WI38 (cell line): ENCODE results near the gene ADAMTSL1.

Source experiments
- H3K4me3 ChIP-seq: 2 replicates; pipeline ENCODE4 v1.5.1; 2011; ENCODE audit warnings: low read depth, mild to moderate bottlenecking, control low read depth, low read length
- CTCF ChIP-seq: IDR thresholded peaks from 2 replicates; pipeline ENCODE4 v1.5.1; 2012; ENCODE audit warnings: low read depth, mild to moderate bottlenecking, control low read depth, low read length

Gene ADAMTSL1

GRCh38 chr9:18941060-18941740 lies 467.2 kb downstream of the ADAMTSL1 start:
- H3K4me3 ChIP-seq: no peak overlapping the region
- no peak for TF ChIP-seq CTCF

GRCh38 chr9:18942801-18943200 lies 468.8 kb downstream of the ADAMTSL1 start:
- TF ChIP-seq CTCF: no peak
- H3K4me3 ChIP-seq: no peak overlapping the region

- no peak overlapping the region for H3K4me3 ChIP-seq
- TF ChIP-seq CTCF: no peak
These were observed 474.0 kb downstream of the ADAMTSL1 start for GRCh38 chr9:18947892-18948339.

- TF ChIP-seq CTCF: no peak
- H3K4me3 ChIP-seq: no peak overlapping the region
These were observed 478.0 kb downstream of the ADAMTSL1 start for GRCh38 chr9:18951936-18952335.

GRCh38 chr9:18955626-18956025 lies 481.7 kb downstream of the ADAMTSL1 start:
- no peak for TF ChIP-seq CTCF
- H3K4me3 ChIP-seq: no peak overlapping the region
